GM21529 (cell line): ENCODE results near the gene CUL2.
A peak's percentile ranks its signal among the peaks of the same experiment; 100 is the strongest.
"Not testable (repeated sequence)": the region's sequence is repeated elsewhere in the genome, so short reads cannot be mapped to it uniquely, and the experiment has no call there.

Experiments used
- ATAC-seq: cut with Tn5 transposase; IDR thresholded peaks from one replicate; pipeline ENCODE4 v1.9.1; 2021; ENCODE audit not compliant: unreplicated experiment

CUL2 gene

DNA sequence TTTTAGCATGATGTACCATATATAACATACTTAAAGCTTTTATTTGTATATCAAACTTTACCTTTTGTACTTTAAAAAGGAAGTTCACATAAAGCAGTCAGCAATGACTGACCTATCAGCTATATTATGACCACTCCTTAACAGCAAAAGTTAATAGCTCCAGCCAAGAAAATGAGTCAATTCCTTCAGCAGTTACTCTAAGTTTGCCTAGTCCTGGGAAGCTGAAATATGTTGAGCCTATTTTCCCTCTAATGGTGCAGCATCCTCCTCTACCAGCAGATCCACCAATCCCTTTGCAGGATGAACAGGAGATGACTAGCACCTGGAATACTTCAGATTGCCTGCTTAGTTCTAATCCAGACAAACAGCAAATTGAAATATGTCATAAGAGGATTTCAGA lies 64.2 kb downstream of the CUL2 start:
- ATAC-seq, result no peak

DNA sequence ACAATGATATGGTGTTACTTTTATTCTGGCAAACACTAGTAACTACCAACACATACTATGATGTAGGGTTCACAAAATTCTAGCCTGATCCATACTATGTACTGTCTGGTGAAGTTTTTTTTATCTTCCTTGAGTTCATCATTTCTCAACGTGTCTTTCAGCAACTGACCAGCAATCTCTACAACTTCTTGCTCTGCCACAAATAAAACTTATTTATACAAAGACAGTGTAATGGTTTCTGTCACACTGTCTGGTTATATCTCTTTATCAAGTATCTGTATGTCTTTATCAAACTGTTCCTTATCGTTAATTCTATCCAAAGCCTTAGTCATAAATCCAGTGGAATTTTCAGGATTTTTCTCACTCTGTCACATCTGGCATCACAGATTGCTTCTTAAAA lies 69.7 kb downstream of the CUL2 start:
- ATAC-seq, result no peak

- ATAC-seq, result no peak
Measured at GRCh38 chr10:35019041-35020024, 70.8 kb downstream of the CUL2 start.

DNA sequence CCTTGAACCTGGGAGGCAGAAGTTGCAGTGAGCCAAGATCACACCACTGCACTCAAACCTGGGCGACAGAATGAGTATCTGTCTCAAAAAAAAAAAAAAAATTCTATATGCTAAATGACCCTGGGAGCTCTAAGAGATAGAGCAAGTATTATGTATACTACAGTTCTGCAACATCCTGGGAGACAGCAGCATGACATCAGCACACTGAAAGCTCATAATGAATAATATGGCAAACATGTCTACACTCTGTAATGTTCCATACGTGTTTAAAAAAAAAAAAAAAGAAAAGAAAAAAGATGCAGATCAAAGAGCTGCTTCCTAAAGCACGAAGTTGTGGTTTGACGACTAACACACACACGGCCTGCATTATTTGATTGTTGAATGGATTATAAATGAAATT lies 72.5 kb downstream of the CUL2 start:
- no peak for ATAC-seq

GRCh38 chr10:35015843-35016408 lies 74.2 kb downstream of the CUL2 start:
- ATAC-seq, result no peak

- no peak for ATAC-seq
Measured at GRCh38 chr10:35012781-35013180, 77.4 kb downstream of the CUL2 start.

DNA sequence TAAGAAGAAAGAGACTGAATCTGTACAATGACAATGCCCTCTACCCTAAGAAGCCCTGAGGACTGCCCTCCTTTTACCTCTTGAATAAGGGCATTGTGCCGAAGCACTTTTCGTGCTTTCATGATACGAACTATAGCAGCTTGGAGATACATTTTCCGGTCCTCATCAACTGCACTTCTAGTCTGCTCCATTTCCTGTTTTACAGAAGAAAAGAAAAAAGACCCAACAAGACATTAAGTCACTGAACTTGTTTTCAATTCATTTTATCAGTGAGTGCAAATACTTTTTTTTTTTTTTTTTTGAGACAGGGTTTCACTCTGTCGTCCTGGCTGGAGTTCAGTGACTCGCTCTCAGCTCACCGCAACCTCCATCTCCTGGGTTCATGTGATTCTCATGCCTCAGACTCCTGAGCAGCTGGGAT lies 78.4 kb downstream of the CUL2 start:
- ATAC-seq, result no peak

GRCh38 chr10:35007858-35008301 lies 82.3 kb downstream of the CUL2 start:
- no peak for ATAC-seq

DNA sequence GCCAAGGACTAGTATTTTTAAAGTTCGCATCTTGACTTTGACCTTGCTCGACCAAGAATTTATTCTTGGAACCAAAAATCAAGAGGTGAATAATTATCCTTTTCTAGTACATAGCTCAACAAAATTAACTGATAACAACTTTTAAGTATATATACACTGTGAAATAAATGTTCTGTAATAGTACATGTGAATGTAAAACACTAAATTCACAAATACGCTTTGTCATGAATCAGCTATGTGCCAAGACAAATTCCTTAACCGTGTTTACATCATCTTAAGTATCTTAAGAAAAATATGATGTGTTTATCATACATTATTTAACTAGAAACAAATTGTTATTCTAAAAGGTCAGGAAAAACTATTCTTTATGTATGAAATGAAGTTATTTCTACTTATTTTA lies 83.3 kb downstream of the CUL2 start:
- ATAC-seq, result no peak

GRCh38 chr10:35005868-35006267 lies 84.3 kb downstream of the CUL2 start:
- ATAC-seq, result no peak

DNA sequence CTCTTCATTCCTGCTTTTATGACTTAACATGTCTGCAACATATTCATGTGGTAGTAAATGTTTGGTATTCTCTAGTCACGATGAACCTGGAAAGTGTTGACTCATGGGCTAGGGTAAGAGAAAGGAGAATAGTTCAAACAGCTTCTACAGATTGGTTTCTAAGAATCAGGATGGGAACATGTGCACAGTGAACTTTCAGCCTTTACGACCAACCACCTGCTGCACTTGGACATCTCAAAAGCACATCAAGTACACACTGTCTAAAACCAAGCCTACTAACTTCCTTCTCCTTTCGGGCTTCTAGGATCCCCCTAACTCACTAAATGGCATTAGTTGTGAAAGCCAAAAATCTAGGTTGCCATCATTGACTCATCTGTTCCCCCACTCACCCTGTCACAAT lies 85.5 kb downstream of the CUL2 start:
- no peak for ATAC-seq

DNA sequence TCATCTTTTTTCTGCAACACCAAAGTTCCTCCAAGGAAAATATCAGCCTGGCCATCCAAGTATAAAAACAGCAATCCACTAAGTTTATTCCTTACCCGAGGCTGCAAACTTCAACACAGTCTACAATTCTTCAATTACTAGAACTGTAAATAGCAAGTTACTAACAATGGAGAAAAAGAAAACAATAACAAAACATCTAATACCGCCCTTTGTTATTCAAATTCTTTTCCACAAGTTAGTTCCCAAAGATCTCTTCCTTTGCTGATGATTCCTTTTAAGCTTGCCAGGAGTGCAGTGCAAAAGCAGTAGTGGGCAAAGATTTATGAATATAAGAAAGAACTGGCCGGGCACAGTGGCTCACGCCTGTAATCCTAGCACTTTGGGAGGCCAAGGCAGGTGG lies 86.2 kb downstream of the CUL2 start:
- ATAC-seq, result no peak

DNA sequence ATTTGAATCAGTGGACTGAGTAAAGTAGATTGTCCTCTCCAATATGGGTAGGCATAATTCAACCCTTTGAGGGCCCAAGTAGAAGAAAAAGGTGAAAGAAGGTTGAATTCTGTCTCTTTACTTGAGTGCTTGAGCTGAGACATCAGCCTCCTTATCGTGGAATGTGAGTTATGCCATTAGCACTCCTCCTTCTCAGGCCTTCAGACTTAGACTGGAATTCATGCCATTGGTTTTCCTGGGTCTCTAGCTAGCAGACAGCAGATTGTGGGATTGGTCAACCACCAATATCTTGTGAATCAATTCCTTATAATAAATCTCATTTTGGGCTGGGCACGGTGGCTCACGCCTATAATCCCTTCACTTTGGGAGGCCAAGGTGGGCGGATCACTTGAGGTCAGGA lies 89.2 kb downstream of the CUL2 start:
- no peak for ATAC-seq

- no peak for ATAC-seq
Measured at GRCh38 chr10:34999532-34999931, 90.6 kb downstream of the CUL2 start.

DNA sequence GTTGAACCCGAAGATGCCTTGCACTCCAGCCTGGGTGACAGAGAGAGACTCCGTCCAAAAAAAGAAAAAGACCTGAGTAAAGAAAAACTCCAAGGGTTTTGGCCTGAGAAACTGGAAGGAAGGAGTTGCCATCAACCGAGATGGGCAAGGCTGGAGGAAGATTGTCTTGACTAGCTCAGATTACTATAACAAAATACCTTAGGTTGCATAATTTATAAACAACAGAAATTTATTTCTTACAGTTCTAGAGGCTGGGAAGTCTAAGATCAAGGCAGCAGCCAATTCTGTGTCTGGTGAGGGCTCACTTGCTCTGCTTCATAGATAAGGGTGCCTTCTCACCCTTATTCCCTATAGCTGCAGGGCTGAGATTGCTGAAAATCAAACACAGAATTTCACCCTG lies 91.2 kb downstream of the CUL2 start:
- no peak for ATAC-seq

DNA sequence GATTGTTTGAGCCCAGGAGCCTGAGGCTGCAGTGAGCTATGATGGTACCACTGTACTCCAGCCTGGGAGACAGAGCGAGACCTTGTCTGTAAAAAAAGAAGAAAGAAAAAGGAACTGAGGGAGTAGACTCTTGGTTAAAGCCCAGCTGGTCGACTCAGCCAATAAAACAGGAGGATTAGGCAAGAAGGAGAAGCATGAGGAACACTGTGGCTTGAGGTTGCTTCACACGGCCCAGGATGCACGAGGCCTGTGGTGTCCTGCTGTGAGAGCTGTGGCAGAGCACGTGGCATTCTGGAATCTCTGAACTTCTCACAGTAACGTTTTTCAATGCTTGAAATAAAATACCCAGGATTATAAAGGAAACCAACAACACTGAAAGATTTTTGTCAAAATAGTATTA lies 93.3 kb downstream of the CUL2 start:
- no peak for ATAC-seq

GRCh38 chr10:34995925-34996324 lies 94.2 kb downstream of the CUL2 start:
- ATAC-seq, result no peak

DNA sequence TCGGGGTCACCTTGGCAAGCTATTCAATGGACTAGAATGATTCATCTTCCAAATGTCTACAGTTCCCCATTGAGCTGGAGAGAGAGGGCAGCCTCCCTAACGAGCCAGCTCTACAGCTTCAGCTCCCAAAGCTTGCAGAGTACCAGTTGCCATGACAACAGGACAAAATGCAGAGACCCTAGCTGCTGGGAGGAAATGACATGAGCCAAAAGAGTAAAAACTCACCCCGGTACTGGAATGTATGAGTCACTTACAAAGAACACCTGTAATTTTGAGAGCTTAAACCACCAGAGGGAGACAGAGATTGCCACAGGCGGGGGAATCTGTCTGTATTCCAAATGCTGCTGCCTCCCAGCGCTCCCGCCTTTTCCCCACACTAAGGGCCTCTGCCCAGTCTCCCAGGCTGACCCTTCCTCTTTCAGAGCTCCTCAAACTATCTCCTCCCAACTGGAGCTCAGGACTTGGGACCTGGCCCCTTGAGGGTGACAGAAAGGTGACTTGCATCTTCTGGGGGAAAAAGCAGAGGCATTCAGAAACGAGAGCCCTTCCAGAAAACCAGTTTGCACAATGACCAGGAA lies 95.5 kb downstream of the CUL2 start:
- ATAC-seq, result peak; percentile 96

DNA sequence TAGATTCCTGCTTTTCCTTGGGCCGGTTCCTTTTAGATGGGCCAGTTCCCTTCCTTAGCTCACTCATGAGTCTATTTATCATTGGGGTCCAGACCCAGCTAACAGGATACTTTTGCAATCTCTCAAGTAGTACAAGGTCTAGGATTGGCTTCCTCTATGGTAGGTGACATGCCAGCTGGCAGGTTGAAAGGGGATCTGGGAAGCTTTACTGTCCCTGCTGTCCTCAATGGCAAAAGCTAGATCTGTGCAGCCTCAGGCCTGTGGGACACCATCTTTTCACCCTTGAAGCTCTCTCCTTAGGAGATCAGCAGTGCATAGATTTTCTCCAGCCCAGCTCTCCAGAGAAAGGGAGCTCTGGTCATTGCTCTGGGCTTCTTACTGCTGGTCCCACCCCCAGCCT lies 96.4 kb downstream of the CUL2 start:
- no peak for ATAC-seq

DNA sequence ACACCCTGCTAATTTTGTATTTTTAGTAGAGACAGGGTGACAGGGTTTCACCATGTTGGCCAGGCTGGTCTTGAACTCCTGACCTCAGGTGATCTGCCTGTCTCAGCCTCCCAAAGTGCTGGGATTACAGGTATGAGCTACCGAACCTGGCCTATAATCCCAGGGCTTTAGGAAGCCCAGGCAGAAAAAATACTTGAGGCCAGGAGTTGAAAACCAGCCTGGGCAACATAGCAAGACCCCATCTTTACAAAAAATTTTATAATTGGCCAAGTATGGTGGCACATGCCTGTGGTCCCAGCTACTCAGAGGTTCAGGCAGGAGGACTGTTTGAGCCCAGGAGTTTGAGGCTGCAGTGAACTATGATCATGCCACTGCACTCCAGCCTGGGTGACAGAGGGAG lies 99.0 kb downstream of the CUL2 start:
- ATAC-seq, result not testable (repeated sequence)

DNA sequence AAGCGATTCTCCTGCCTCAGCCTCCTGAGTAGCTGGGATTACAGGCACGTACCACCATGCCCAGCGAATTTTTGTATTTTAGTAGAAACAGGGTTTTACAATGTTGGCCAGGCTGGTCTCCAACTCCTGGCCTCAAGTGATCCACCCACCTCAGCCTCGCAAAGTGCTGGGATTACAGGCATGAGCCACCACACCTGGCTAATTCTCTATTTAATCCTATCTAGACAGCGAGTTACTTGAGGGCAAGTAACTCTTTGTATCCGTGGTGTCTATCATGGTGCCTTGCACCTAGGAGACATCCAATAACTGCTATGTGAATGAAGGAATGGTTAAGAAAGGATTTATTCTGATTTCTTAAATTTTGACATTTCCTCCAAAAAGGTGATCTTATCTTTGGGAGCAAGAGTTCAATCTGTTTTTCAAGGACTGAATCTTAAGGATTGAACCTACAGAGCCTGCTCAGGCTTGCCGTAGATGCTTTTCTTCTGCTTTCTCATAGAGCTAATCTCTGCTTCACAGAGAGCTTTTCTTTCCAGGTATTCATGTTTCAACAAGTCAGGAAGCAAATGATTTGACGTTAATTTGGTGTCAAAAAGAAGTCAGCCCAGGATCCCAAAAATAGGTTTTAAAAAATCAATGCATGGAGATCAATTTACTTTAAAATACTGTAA lies 101.6 kb downstream of the CUL2 start:
- ATAC-seq, result no peak

DNA sequence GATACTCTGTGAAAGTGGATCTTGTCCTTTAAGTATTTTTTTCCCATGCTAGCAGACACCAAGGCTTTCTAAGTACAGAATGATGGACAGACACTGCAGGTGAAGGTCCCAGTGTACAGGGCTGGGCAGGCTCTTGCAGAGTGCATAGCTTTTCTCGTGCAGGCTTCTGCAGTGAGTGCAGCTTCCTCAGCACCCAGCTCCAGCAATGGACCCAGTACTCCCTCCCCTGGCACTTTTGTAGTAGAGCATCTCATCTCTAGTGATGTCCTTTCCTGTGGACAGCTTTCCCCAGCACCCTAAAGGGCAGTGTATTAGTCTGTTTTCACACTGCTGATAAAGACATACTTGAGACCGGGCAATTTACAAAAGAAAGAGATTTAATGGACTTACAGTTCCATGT lies 104.3 kb downstream of the CUL2 start:
- ATAC-seq, result no peak
